Spinal cord (tissue), 10 donors: ENCODE measurements around the gene CDS1. TPM values are rescaled to one million over a fixed set of nuclear protein-coding genes. Genes with fewer than 3 reads are reported as not detected.

ENCODE experiments used
- DNase-seq, 6 donors: peaks; one replicate each; pipeline versions ENCODE4 v3.0.0 to v3.0.0-alpha.2; 2013 to 2015; ENCODE audit warnings: low spot score in 6 of 6, low read depth in 4 of 6
- H3K27ac ChIP-seq: one replicate; pipeline ENCODE4 v1.5.1; 2013; ENCODE audit warnings: low read depth, low read length, control low read depth
- H3K27me3 ChIP-seq: one replicate; pipeline ENCODE4 v1.6.1; 2013; ENCODE audit warnings: low read length; ENCODE audit not compliant: control insufficient read depth, insufficient read depth
- H3K36me3 ChIP-seq: one replicate; pipeline ENCODE4 v1.6.1; 2013; ENCODE audit warnings: low read length; ENCODE audit not compliant: control insufficient read depth, insufficient read depth
- H3K4me1 ChIP-seq: one replicate; pipeline ENCODE4 v1.6.1; 2013; ENCODE audit warnings: low read length; ENCODE audit not compliant: control insufficient read depth, insufficient read depth
- H3K4me3 ChIP-seq: one replicate; pipeline ENCODE4 v1.5.1; 2013; ENCODE audit warnings: low read depth, low read length, control low read depth
- H3K9me3 ChIP-seq: one replicate; pipeline ENCODE4 v1.6.1; 2013; ENCODE audit warnings: low read length; ENCODE audit not compliant: control insufficient read depth, insufficient read depth
- WGBS: methylation state at CpG from one replicate; pipeline ENCODE4 v1.1.5; 2013; ENCODE audit warnings: missing lambda C conversion rate; ENCODE audit not compliant: insufficient coverage; 5-methylcytosine and 5-hydroxymethylcytosine counted together
- polyA plus RNA-seq, 2 donors: library from polyadenylated mRNA; unstranded; fragments of 120-200 nt; gene quantifications; one replicate each; pipeline ENCODE4 v1.2.1, GENCODE V29; 2013; ENCODE audit not compliant: insufficient read length in 2 of 2
- small RNA-seq: library from RNA; depleted of rRNA; stranded (forward); fragments of <200 nt; gene quantifications from one replicate; pipeline ENCODE3, GENCODE V24; 2014; ENCODE audit warnings: low replicate concordance
- total RNA-seq, 2 donors: library from RNA; depleted of rRNA in 1 of 2; stranded (reverse); fragments of 120-200 nt in 1 of 2; fragments of >200 nt in 1 of 2; gene quantifications; one replicate each; pipeline versions ENCODE4 v1.2.3 to v1.2.4, GENCODE V29; 2013 to 2014
- donor health status: healthy.

CDS1 gene
- total and polyA plus RNA-seq, 4 donors = 9.6 to 18.8 (median 16.7) TPM

DNA sequence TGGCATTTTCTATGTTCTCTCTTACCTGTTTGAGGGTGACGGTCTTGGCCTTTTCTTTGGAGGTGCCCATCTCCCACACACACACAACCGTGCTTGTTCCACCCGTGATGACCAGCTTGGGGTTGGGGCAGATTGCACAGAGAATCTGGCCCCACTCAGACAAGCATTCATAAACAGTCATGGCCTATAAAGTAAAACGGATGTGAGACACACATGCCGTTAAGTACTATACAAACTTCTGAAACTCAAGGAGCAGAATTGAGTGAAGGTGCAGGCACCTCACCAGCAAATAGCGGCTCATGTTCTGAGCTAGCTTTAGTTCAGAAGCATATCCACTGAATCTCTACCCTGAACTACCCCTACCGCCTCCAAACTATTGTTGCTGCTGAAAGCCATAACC, 107.6 kb downstream of the CDS1 start:
- Histone ChIP-seq H3K4me3 (no peak overlapping the region), H3K36me3 (peaks cover 23% of the 10 kb centered on the region), H3K9me3 (no peaks in the 10 kb centered on the region), H3K27ac (no peak overlapping the region), H3K27me3 (no peaks in the 10 kb centered on the region), H3K4me1 (no peaks in the 10 kb centered on the region)
- WGBS = 93% methylated on average over 2 of the region's 7 CpGs
- no peak for DNase-seq

DNA sequence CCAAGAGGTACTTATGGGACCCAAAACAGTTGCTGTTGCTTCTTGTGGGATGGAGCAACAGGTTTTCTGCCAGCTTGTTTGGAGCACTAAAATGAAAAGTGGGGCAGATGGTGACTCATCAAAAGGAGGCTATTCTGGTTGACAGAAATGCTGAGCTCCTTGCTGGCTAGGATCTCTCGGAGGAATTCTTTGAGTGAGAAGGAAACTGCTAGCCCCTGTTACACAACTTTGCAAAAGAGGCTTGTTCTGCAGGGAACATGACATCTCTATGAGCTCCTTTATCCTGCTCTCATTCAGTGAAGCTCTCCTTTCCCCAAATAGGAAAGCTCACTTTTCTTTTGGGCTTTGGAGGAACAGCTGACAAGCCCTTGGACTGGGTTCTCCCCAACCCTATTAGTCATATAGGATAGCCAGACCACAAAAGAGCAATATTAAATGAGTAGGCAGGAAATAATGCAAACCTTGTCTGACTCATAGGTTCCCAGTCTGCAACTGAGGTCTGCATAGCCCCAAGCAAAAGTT, 108.3 kb downstream of the CDS1 start:
- DNase-seq = no peak

DNA sequence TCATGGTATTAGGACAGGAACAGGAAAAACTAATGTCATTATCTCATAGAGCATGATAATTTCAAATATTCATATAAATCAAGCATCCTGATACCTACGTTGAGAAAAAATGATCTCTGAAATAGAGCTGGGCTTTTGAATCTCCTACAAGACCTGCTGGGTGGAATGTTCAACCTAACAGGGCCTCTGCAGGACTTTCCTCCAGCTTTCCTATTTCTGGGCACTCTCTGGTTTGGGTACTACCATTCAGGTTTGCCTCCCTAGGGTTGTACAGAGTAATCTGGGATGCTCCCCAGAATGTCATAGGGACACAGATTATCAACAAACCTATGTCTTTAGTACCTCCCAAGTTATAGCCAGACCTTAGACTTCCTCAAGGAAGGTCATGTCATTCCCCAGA, 108.9 kb downstream of the CDS1 start:
- no peak for DNase-seq
- H3K27me3 ChIP-seq = no peaks in the 10 kb centered on the region
- H3K36me3 ChIP-seq = peaks cover 24% of the 10 kb centered on the region
- no peaks in the 10 kb centered on the region for H3K4me1 ChIP-seq
- no peak overlapping the region for H3K4me3 ChIP-seq
- WGBS = no CpG with 5 or more reads among the region's 1 CpG
- H3K9me3 ChIP-seq = no peaks in the 10 kb centered on the region
- H3K27ac ChIP-seq = no peak overlapping the region

More for the DNA sequence above, 108.3 kb downstream of the CDS1 start:
- H3K36me3 ChIP-seq = peaks cover 24% of the 10 kb centered on the region
- no peaks in the 10 kb centered on the region for H3K27me3 ChIP-seq
- no peak overlapping the region for H3K27ac ChIP-seq
- H3K4me3 ChIP-seq = no peak overlapping the region
- no CpG with 5 or more reads among the region's 1 CpG for WGBS
- H3K4me1 ChIP-seq = no peaks in the 10 kb centered on the region
- H3K9me3 ChIP-seq = no peaks in the 10 kb centered on the region

DNA sequence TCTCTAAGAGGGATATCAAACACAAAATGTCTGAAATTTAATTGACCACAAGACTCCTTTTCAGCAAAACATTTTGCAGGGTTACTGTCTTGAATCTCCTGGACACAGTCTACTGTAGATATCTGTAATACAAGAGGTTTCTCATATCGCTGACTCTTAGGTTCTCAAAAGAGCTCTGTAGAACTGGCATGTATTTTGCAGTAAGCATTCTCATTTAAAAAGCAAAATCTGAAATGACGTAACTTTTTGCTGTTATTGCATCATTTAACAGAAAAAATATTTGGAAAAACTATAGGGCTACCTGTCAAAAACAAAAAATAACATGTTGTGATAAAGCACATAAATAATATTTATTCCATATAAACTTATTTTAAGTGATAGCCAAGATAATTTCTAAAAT, 114.2 kb downstream of the CDS1 start:
- Histone ChIP-seq H3K9me3 (no peaks in the 10 kb centered on the region), H3K27ac (no peak overlapping the region), H3K27me3 (no peaks in the 10 kb centered on the region), H3K4me1 (no peaks in the 10 kb centered on the region), H3K36me3 (peaks cover 22% of the 10 kb centered on the region), H3K4me3 (no peak overlapping the region)
- DNase-seq = no peak
- WGBS = no CpG with 5 or more reads among the region's 2 CpGs

DNA sequence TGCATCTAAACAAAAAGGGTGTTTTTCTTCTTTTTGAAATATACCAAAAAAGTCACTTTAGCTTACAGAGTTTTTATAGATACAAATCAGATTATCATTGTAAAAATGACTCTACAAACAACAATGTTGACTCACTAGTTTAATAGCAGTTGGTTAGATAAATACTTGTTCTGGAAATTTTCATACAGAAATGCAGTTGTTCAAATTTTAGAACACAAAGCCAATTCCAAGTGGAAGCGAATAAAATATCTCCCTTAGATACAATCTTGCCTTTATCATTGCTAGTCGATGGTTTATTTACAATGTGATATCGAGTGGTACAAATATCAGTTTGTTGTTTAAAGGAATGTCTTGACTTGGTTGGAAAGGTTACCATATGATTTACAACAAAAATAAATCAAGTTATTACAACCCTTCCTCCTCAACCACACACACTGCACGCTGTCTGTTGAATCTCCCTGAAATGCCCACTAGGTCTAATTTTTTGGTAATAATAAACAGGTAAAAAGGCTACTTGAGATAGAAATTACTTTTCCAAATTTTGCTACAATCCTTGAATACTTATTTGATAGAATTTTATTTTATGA, 114.8 kb downstream of the CDS1 start:
- no peaks in the 10 kb centered on the region for H3K4me1 ChIP-seq
- H3K4me3 ChIP-seq = no peak overlapping the region
- H3K9me3 ChIP-seq = no peaks in the 10 kb centered on the region
- H3K27me3 ChIP-seq = no peaks in the 10 kb centered on the region
- peaks cover 22% of the 10 kb centered on the region for H3K36me3 ChIP-seq
- no CpG with 5 or more reads among the region's 4 CpGs for WGBS
- DNase-seq = no peak
- no peak overlapping the region for H3K27ac ChIP-seq

DNA sequence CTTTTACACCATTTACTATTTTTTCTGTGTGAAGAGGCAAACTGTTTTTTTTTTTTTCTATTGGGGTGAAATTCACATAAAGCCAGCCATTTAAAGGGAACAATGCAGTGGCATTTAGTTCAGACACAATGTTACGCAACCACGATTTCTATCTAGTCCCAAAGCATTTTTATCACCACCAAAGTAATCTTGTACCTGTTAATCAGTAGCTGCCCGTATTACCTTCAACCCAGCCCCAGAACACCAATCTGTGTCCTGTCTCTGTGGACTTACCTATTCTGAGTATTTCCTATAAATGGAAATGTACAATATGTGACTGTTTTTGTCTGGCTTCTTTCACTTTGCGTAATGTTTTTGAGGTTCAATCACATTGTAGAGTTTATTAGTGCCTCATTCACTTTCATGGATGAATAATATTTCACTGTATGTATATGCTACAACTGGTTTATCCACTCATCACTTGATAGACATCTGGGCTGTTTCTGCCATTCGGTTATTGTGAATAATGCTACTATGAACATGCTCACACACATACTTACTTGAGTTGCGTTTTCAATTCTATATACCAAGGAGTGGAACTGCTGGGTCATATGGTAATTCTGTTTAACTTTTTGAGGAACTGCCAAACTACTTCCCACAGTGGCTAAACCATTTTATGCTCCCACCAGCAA, 116.2 kb downstream of the CDS1 start:
- peaks cover 29% of the 10 kb centered on the region for H3K36me3 ChIP-seq
- H3K27me3 ChIP-seq = no peaks in the 10 kb centered on the region
- no peak overlapping the region for H3K27ac ChIP-seq
- no peak overlapping the region for H3K4me3 ChIP-seq
- 96% methylated on average over 3 of the region's 6 CpGs for WGBS
- no peaks in the 10 kb centered on the region for H3K9me3 ChIP-seq
- no peak for DNase-seq
- no peaks in the 10 kb centered on the region for H3K4me1 ChIP-seq

Small RNA genes within 50 kb of the gene (small RNA-seq; reads per million reads assigned to genes)
- not detected for gene RN7SL552P
- gene RPL3P13 = not detected

Other genes starting within 250 kb of the CDS1 start
- gene NKX6-1, start 83.8 kb upstream of the CDS1 start, total RNA-seq = 1 to 10 TPM; 2.1 to 5.2 TPM
- 10 to 100 TPM; 11.7 to 18.4 TPM for gene NKX6-1, start 83.8 kb upstream of the CDS1 start, polyA plus RNA-seq